PC-9 (cell line): ENCODE data around the gene SLC49A4. TPM values are rescaled to one million over a fixed set of nuclear protein-coding genes. Genes with fewer than 3 reads are reported as not detected.

Experiments
- BruUV-seq: library from RNA; stranded (reverse); fragments of 400-500 nt; replicated peaks from 2 replicates; lab custom pipeline; 2021; lab: Mats Ljungman, UMichigan
- CTCF ChIA-PET: fragments of 300-600 bp; sonication (Branson Sonifier 250); formaldehyde crosslinking; loops from one replicate; lab custom pipeline; 2022; ENCODE audit warnings: antibody characterized with exemption; lab: Charles Lee
- POLR2A ChIA-PET: fragments of 300-600 bp; sonication (Branson Sonifier 250); formaldehyde crosslinking; loops from one replicate; lab custom pipeline; 2022; ENCODE audit warnings: antibody characterized with exemption; ENCODE audit not compliant: unreplicated experiment; lab: Charles Lee
- DNase-seq, 2 experiments: peaks; one replicate each; pipeline versions ENCODE4 v3.0.0 to v3.0.0-alpha.2; 2015 to 2022; ENCODE audit warnings: mixed read lengths in 1 of 2
- H2AFZ ChIP-seq: fragments of 200-600 bp; sonication (generic); 2 replicates; pipeline ENCODE4 v1.8.1; 2017; ENCODE audit warnings: antibody characterized with exemption
- H3F3A ChIP-seq: fragments of 200-600 bp; sonication (generic); 2 replicates; pipeline ENCODE4 v1.8.1; 2017; ENCODE audit warnings: antibody characterized with exemption, mild to moderate bottlenecking, low read depth; ENCODE audit not compliant: insufficient read depth
- H3K27ac ChIP-seq: fragments of 200-600 bp; sonication (generic); 2 replicates; pipeline ENCODE4 v1.6.1; 2016; ENCODE audit warnings: mixed run types
- H3K27me3 ChIP-seq: fragments of 200-600 bp; sonication (generic); 2 replicates; pipeline ENCODE4 v1.6.1; 2016; ENCODE audit warnings: low read depth, mixed run types; ENCODE audit not compliant: insufficient read depth
- H3K36me3 ChIP-seq: fragments of 200-600 bp; sonication (generic); 2 replicates; pipeline ENCODE4 v1.6.1; 2016; ENCODE audit warnings: low read depth, mixed run types
- H3K4me1 ChIP-seq: fragments of 200-600 bp; sonication (generic); replicated peaks from 2 replicates; pipeline ENCODE4 v1.6.1; 2016; ENCODE audit warnings: mixed run types; ENCODE audit not compliant: insufficient read depth
- H3K4me2 ChIP-seq: fragments of 200-600 bp; sonication (generic); 2 replicates; pipeline ENCODE4 v1.6.1; 2017; ENCODE audit warnings: mixed run types
- H3K4me3 ChIP-seq: fragments of 200-600 bp; sonication (generic); 2 replicates; pipeline ENCODE4 v1.6.1; 2016; ENCODE audit warnings: mixed run types
- H3K79me2 ChIP-seq: fragments of 200-600 bp; sonication (generic); 2 replicates; pipeline ENCODE4 v1.6.1; 2017; ENCODE audit warnings: low read depth, mixed run types
- H3K9me2 ChIP-seq: fragments of 200-600 bp; sonication (generic); 2 replicates; pipeline ENCODE4 v1.8.1; 2017; ENCODE audit warnings: mild to moderate bottlenecking; ENCODE audit not compliant: insufficient read depth
- H3K9me3 ChIP-seq: fragments of 200-600 bp; sonication (generic); 2 replicates; pipeline ENCODE4 v1.8.1; 2016; ENCODE audit warnings: low read depth; ENCODE audit not compliant: insufficient read depth
- H4K20me1 ChIP-seq: fragments of 200-600 bp; sonication (generic); 2 replicates; pipeline ENCODE4 v1.8.1; 2017; ENCODE audit not compliant: insufficient read depth
- EZH2 ChIP-seq: fragments of 200-600 bp; sonication (generic); IDR thresholded peaks from 2 replicates; pipeline ENCODE4 v1.8.0; 2017; ENCODE audit warnings: antibody characterized with exemption, low read depth
- intact Hi-C: fragments of 100-400 bp; cut with micrococcal nuclease; formaldehyde crosslinking; loops from one replicate; pipeline ENCODE4 v1.10.0; 2022; ENCODE audit not compliant: unreplicated experiment
- total RNA-seq: library from RNA; stranded (reverse); gene quantifications from 2 replicates; pipeline ENCODE4 v1.2.3, GENCODE V29; 2021
- TF ChIP-seq, protein P1 (sequence below): fragments of 200-600 bp; sonication (generic); conservative IDR thresholded peaks from 2 replicates; pipeline ENCODE4 v1.6.1; 2017; ENCODE audit warnings: mixed run types, antibody characterized with exemption, mild to moderate bottlenecking, moderate library complexity

The SLC49A4 gene
- total RNA-seq, 1 experiment from 2014 or later: 24.0 TPM

DNA sequence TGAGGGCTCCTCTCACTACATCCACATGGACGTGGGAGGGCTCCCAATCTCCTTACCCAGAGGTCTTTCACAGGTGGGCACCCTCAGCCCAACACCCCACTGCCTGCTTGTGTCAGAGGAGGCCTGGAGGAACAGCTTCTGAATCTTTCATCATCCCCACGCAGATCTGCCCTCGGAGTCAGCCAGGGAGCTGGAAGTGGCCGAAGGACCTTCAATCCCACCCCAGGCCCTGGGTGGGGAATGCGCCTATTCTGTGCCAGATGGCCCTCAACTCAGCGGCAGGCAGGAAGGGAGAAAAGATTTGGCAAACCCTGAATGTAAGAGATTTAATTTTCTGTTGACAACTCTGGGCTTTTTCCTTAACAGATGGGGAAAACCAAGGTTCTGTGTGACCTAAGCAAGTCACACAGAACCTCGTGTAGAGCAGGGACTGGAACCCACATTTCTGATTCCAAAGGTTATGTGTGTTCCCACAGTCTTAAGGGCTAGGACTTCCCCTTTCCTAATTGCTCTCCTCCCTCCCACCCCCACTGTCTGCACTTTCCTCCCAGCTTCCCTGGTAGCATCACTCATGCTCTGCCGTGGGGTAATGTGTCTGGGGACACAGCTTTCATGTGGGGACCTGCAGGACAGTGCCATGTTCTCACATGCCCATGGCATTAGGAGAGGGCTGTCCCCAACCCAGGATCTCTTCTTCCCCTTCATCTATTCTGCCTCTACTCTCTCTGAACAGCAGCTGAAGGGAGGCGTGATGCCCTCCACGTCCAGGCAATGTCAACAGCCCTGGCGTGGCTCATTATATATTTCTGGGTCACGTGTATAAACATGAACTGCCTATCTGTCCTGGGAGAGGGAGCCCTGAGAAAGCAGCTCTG, 134.6 kb downstream of the SLC49A4 start:
- no TSS peak for BruUV-seq

DNA sequence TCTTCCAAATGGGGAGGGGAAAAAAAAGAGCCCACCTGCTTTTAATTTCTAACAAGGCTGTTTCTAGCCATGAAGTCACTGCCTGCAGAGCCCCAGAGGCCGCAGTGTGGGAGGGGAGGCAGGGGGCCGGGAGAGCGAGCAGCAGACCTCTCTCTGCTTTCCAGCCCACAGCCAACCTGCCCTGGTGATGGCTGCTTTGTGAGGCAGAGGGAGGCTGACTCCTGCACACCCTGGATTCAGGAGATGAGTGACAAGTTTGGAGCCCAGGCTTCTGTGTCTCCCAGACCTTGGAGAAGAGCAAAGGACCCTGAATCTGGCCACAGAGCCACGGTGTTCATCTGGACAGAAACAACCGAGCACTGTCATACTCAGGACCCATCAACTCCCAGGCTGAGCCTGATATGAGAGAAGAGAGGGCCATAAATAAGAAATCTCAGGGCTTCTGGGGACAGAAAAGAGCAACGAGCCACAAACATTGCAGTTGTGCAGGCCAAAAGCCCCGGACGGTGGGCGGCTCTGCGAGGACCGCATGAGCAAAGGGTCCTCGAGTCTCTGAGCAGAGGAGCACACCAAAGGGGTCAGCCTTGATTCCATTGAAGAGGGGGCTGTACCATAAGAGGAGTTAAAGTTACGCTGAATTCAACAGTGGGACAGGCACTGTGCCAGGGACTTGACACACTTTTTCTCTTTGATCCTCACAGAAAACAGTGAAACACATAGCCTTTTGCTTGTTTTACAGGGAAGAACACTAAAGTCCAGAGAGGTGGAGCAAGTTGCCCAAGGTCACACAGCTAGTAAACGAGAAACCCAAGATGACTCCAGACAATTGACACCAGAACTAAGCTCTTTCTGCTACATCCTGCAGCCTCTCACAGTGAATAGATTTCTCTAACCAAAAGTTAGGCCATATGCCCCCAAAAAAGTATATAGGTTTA, 135.5 kb downstream of the SLC49A4 start:
- H3K4me3 ChIP-seq: no peak overlapping the region
- H3K79me2 ChIP-seq: no peaks in the 10 kb centered on the region
- H3K4me2 ChIP-seq: no peak overlapping the region
- H3F3A ChIP-seq: peaks cover 22% of the 10 kb centered on the region; the same call in 1 of the 2 replicates
- H3K9me3 ChIP-seq: no peaks in the 10 kb centered on the region
- H3K27me3 ChIP-seq: no peaks in the 10 kb centered on the region
- TF ChIP-seq EZH2: no peak
- TF ChIP-seq, protein P1, sequence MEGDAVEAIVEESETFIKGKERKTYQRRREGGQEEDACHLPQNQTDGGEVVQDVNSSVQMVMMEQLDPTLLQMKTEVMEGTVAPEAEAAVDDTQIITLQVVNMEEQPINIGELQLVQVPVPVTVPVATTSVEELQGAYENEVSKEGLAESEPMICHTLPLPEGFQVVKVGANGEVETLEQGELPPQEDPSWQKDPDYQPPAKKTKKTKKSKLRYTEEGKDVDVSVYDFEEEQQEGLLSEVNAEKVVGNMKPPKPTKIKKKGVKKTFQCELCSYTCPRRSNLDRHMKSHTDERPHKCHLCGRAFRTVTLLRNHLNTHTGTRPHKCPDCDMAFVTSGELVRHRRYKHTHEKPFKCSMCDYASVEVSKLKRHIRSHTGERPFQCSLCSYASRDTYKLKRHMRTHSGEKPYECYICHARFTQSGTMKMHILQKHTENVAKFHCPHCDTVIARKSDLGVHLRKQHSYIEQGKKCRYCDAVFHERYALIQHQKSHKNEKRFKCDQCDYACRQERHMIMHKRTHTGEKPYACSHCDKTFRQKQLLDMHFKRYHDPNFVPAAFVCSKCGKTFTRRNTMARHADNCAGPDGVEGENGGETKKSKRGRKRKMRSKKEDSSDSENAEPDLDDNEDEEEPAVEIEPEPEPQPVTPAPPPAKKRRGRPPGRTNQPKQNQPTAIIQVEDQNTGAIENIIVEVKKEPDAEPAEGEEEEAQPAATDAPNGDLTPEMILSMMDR: no peak
- peaks cover 23% of the 10 kb centered on the region for H3K4me1 ChIP-seq
- CTCF ChIA-PET: no interaction called here
- H4K20me1 ChIP-seq: no peaks in the 10 kb centered on the region
- no peaks in the 10 kb centered on the region for H3K9me2 ChIP-seq
- no TSS peak for BruUV-seq
- POLR2A ChIA-PET: no interaction called here
- intact Hi-C loops: no loop called here
- H3K36me3 ChIP-seq: no peaks in the 10 kb centered on the region
- DNase-seq: no peak
- H2AFZ ChIP-seq: no peak overlapping the region
- H3K27ac ChIP-seq: no peak overlapping the region

More for the DNA sequence above, 134.6 kb downstream of the SLC49A4 start:
- no peak overlapping the region for H2AFZ ChIP-seq
- peaks cover 23% of the 10 kb centered on the region for H3K4me1 ChIP-seq
- H3F3A ChIP-seq: peaks cover 22% of the 10 kb centered on the region; the same call in 1 of the 2 replicates
- H4K20me1 ChIP-seq: no peaks in the 10 kb centered on the region
- no peak overlapping the region for H3K4me2 ChIP-seq
- H3K79me2 ChIP-seq: no peaks in the 10 kb centered on the region
- no peak for TF ChIP-seq EZH2
- TF ChIP-seq, protein P1: no peak
- CTCF ChIA-PET: no interaction called here
- H3K9me2 ChIP-seq: no peaks in the 10 kb centered on the region
- POLR2A ChIA-PET: no interaction called here
- no peak for DNase-seq
- no peak overlapping the region for H3K4me3 ChIP-seq
- H3K9me3 ChIP-seq: no peaks in the 10 kb centered on the region
- no peaks in the 10 kb centered on the region for H3K27me3 ChIP-seq
- intact Hi-C loops: no loop called here
- H3K27ac ChIP-seq: no peak overlapping the region
- no peaks in the 10 kb centered on the region for H3K36me3 ChIP-seq

Other genes with a start within 250 kb of the SLC49A4 start
- gene PARP9, start 230.8 kb upstream of the SLC49A4 start, total RNA-seq: 15.0 and 21.1 TPM in 2 replicates
- 30.0 and 41.7 TPM in 2 replicates for gene DTX3L, start 230.7 kb upstream of the SLC49A4 start, total RNA-seq
- 0.07 and 0.13 TPM in 2 replicates for gene PARP15, start 217.4 kb upstream of the SLC49A4 start, total RNA-seq
- 31.6 and 33.3 TPM in 2 replicates for gene PARP14, start 114.2 kb upstream of the SLC49A4 start, total RNA-seq
- 8.9 and 10.9 TPM in 2 replicates for gene HSPBAP1, start 1.2 kb upstream of the SLC49A4 start, total RNA-seq
- not detected in 2 replicates for gene SEMA5B, start 232.7 kb downstream of the SLC49A4 start, total RNA-seq